Vagina (tissue), 2 donors: ENCODE data around the gene DMAP1. TPM values are rescaled to one million over a fixed set of nuclear protein-coding genes. Genes with fewer than 3 reads are reported as not detected.

ENCODE experiments used
- DNase-seq, 2 donors: peaks; one replicate each; pipeline ENCODE4 v3.0.0-alpha.2; 2017; ENCODE audit errors: extremely low spot score in 2 of 2
- H3K27ac ChIP-seq: fragments of 200-600 bp; sonication (generic); one replicate; pipeline ENCODE4 v1.5.1; 2019
- H3K27me3 ChIP-seq: fragments of 200-600 bp; sonication (generic); one replicate; pipeline ENCODE4 v1.5.1; 2019
- H3K36me3 ChIP-seq, 2 donors: fragments of 200-600 bp; sonication (generic); one replicate each; pipeline ENCODE4 v1.5.1; 2017 to 2019
- H3K4me1 ChIP-seq: fragments of 200-600 bp; sonication (generic); one replicate; pipeline ENCODE4 v1.5.1; 2019
- H3K4me3 ChIP-seq, 2 donors: fragments of 200-600 bp; sonication (generic); 1 replicate in 1 of 2; 2 replicates in 1 of 2; pipeline ENCODE4 v1.5.1; 2016 to 2019
- H3K9me3 ChIP-seq: fragments of 200-600 bp; sonication (generic); one replicate; pipeline ENCODE4 v1.5.1; 2019
- POLR2A ChIP-seq, 2 donors: fragments of 450-650 bp; IDR thresholded peaks; one replicate each; pipeline ENCODE4 v1.6.1; 2017; ENCODE audit warnings: antibody characterized with exemption in 2 of 2, mild to moderate bottlenecking in 2 of 2, moderate library complexity in 2 of 2
- POLR2AphosphoS5 ChIP-seq, 2 donors: sonication (generic); formaldehyde crosslinking; IDR thresholded peaks; one replicate each; pipeline ENCODE4 v1.9.0; 2017; ENCODE audit warnings: antibody characterized with exemption in 2 of 2, mild to moderate bottlenecking in 2 of 2, low read depth in 1 of 2; ENCODE audit not compliant: insufficient read depth in 1 of 2
- intact Hi-C: fragments of 100-400 bp; cut with DNase I; formaldehyde crosslinking; loops from one replicate; pipeline ENCODE4 v1.15.1; 2023
- total RNA-seq: library from RNA; depleted of rRNA; stranded (reverse); fragments of >200 nt; gene quantifications from one replicate; pipeline ENCODE4 v1.2.3, GENCODE V29; 2016
- TF ChIP-seq, protein P1 (sequence below), 3 experiments: fragments of 450-650 bp in 2 of 3; fragments of 200-600 bp in 1 of 3; sonication (generic) in 1 of 3; IDR thresholded peaks; one replicate each; pipeline ENCODE4 v1.5.1; 2017 to 2019; ENCODE audit warnings: antibody characterized with exemption in 3 of 3, mild to moderate bottlenecking in 2 of 3, moderate library complexity in 2 of 3

DMAP1 gene
- total RNA-seq, 1 donor from 2014 or later: 52.3 TPM

DNA sequence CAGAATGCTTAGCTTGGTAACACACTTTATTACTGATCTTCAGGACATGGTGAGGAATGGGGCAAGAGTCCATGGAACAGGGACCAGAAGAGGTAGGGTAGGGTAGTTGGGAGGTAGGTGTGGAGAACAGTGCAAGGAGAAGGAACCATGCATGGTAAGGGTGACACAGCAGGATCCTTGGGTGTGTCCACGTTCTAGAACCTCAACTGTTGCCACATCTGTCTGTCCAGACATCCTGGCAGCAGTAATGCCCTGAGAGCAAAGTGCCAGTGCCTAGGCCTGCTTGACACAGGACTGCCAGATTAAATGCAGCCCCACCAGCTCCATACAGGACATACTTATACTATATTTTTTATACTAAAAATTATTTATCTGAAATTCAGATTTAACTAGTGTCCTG, 13.9 kb downstream of the DMAP1 start:
- intact Hi-C loops: no loop called here
- Histone ChIP-seq H3K27me3 (no peaks in the 10 kb centered on the region), H3K27ac (no peak overlapping the region), H3K9me3 (no peaks in the 10 kb centered on the region), H3K4me1 (peaks cover 6% of the 10 kb centered on the region), H3K4me3 (no peak overlapping the region), H3K36me3 (no peaks in the 10 kb centered on the region)
- TF ChIP-seq, protein P1, sequence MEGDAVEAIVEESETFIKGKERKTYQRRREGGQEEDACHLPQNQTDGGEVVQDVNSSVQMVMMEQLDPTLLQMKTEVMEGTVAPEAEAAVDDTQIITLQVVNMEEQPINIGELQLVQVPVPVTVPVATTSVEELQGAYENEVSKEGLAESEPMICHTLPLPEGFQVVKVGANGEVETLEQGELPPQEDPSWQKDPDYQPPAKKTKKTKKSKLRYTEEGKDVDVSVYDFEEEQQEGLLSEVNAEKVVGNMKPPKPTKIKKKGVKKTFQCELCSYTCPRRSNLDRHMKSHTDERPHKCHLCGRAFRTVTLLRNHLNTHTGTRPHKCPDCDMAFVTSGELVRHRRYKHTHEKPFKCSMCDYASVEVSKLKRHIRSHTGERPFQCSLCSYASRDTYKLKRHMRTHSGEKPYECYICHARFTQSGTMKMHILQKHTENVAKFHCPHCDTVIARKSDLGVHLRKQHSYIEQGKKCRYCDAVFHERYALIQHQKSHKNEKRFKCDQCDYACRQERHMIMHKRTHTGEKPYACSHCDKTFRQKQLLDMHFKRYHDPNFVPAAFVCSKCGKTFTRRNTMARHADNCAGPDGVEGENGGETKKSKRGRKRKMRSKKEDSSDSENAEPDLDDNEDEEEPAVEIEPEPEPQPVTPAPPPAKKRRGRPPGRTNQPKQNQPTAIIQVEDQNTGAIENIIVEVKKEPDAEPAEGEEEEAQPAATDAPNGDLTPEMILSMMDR (IDR thresholded peaks at IDR 0.05): no peak
- TF ChIP-seq POLR2AphosphoS5 (IDR thresholded peaks at IDR 0.05; ENCODE audit: insufficient read depth in 1 of 2, low read depth in 1 of 2): peak in 1 of 2 donors; percentile 39
- no peak for DNase-seq

DNA sequence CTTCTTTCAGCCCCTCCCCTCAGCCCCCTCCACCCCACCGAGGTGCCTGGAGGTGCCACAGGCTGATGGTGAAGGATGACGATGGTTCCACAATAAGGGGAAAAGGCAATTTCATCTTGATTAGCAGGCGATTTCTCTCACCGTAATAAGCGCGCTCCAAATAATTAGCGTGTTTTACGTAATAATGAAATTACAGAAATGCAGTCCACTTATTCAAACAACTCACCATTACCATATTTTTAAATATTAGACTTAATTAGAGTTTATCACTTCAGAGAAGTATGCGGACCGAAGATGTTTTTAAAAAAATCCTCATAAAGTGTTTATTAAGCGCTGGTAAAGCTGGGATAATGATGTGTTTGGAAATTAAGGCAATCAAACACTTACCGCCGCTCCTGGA, 14.9 kb downstream of the DMAP1 start:
- intact Hi-C loops: no loop called here
- Histone ChIP-seq H3K36me3 (no peaks in the 10 kb centered on the region), H3K4me3 (no peak overlapping the region), H3K27ac (no peak overlapping the region), H3K9me3 (no peaks in the 10 kb centered on the region), H3K27me3 (no peaks in the 10 kb centered on the region), H3K4me1 (peaks cover 6% of the 10 kb centered on the region)
- TF ChIP-seq POLR2A (IDR thresholded peaks at IDR 0.05) (no peak), POLR2AphosphoS5 (IDR thresholded peaks at IDR 0.05; ENCODE audit: insufficient read depth in 1 of 2, low read depth in 1 of 2) (no peak)
- TF ChIP-seq, protein P1 (IDR thresholded peaks at IDR 0.05): no peak
- DNase-seq: no peak

DNA sequence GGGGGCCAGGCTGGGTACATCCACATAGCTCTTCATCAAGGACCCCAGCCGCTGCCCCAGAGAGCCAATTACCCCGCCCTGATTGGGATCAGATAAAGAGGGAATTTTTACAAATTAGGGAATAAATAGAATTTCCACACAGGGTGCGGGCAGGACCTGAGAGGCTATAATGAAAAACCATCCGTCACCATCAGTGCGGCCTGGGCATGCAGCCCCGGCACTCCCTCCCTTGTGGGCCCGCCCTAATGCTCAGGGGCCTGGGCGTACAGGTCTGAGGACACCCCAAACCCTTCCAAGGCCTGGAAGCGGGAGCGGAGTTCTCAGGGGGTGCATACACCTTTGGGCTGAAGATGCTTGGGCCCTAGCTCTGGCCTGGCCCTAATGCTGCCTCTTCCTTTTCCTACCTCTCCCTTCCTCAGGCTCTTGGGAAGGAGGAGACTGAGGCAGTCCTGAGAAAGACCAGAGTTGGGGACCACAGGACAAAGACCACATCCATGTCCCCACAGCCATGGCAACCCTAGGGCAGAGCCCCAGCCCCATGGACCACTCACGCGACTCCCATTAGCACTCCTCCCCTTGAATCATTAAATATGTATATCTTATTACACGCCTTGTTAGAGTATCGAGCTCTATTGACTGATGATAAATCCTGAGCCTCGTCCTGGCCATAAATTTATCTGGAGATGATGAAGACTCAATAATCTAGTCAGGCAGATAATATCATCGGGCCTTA, 16.3 kb downstream of the DMAP1 start:
- no peaks in the 10 kb centered on the region for H3K27me3 ChIP-seq
- no peak for DNase-seq
- no peak overlapping the region for H3K4me3 ChIP-seq
- H3K4me1 ChIP-seq: peaks cover 6% of the 10 kb centered on the region
- no peaks in the 10 kb centered on the region for H3K9me3 ChIP-seq
- no peak overlapping the region for H3K27ac ChIP-seq
- intact Hi-C loops: no loop called here
- H3K36me3 ChIP-seq: no peaks in the 10 kb centered on the region
- TF ChIP-seq POLR2A (IDR thresholded peaks at IDR 0.05) (no peak), POLR2AphosphoS5 (IDR thresholded peaks at IDR 0.05; ENCODE audit: insufficient read depth in 1 of 2, low read depth in 1 of 2) (no peak)
- TF ChIP-seq, protein P1 (IDR thresholded peaks at IDR 0.05): no peak

DNA sequence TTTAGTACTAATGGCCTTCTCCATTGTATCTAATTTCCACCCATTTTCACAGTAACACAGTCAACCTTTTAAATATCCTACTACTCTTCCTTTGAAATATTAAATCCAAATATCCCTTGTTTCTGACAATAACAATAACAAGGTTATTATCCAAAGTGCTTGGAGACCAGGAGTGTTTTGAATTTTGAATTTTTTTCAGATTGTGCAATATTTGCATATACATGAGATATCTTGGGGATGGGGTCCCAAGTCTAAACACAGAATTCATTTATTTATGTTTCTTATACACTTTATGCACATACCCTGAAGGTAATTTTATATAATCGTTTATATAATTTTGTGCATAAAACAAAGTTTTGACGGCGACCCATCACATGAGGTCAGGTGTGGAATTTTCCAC, 17.5 kb downstream of the DMAP1 start:
- DNase-seq: no peak
- H3K36me3 ChIP-seq: no peaks in the 10 kb centered on the region
- no peak overlapping the region for H3K4me3 ChIP-seq
- no peaks in the 10 kb centered on the region for H3K27me3 ChIP-seq
- intact Hi-C loops: no loop called here
- peaks cover 6% of the 10 kb centered on the region for H3K4me1 ChIP-seq
- TF ChIP-seq, protein P1 (IDR thresholded peaks at IDR 0.05): no peak
- TF ChIP-seq POLR2AphosphoS5 (IDR thresholded peaks at IDR 0.05; ENCODE audit: insufficient read depth in 1 of 2, low read depth in 1 of 2) (no peak), POLR2A (IDR thresholded peaks at IDR 0.05) (no peak)
- H3K9me3 ChIP-seq: no peaks in the 10 kb centered on the region
- no peak overlapping the region for H3K27ac ChIP-seq

DNA sequence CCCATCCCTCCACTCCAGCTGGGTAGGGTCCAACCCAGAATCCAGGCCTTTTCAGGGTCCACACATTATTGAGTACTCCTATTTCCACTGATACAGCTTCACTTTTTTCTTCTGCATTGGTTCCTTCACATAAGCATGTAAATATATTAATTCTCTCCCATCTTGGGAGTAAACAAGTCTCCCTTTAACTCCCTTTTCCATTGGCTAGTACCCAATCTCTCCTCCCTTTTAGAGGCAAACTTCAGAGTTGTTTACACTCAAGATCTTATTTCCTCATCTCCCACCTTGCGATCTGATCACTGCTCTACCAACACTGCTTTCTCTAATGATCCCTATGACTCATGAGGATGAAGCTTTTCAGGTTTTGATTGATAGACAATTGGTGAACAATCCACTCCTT, 20.3 kb downstream of the DMAP1 start:
- H3K36me3 ChIP-seq: no peaks in the 10 kb centered on the region
- no peak overlapping the region for H3K27ac ChIP-seq
- no peaks in the 10 kb centered on the region for H3K9me3 ChIP-seq
- H3K4me1 ChIP-seq: peaks cover 11% of the 10 kb centered on the region
- H3K4me3 ChIP-seq: no peak overlapping the region
- intact Hi-C loops: no loop called here
- DNase-seq: no peak
- H3K27me3 ChIP-seq: no peaks in the 10 kb centered on the region
- TF ChIP-seq, protein P1 (IDR thresholded peaks at IDR 0.05): no peak
- TF ChIP-seq POLR2AphosphoS5 (IDR thresholded peaks at IDR 0.05; ENCODE audit: insufficient read depth in 1 of 2, low read depth in 1 of 2) (no peak), POLR2A (IDR thresholded peaks at IDR 0.05) (no peak)
